Neural progenitor cell (in vitro differentiated cells): Measurements from ENCODE around the gene LBP. TPM values are rescaled to one million over a fixed set of nuclear protein-coding genes. Genes with fewer than 3 reads are reported as not detected.
"Not testable (repeated sequence)": the region's sequence is repeated elsewhere in the genome, so short reads cannot be mapped to it uniquely, and the experiment has no call there.

Source experiments
- DNase-seq: peaks from one replicate; pipeline ENCODE4 v3.0.0-alpha.2; 2016; ENCODE audit warnings: low spot score
- H2AFZ ChIP-seq: fragments of 200-600 bp; sonication (generic); replicated peaks from 2 replicates; pipeline ENCODE4 v1.6.1; 2016; ENCODE audit warnings: antibody characterized with exemption
- H3F3A ChIP-seq: fragments of 200-600 bp; sonication (generic); 2 replicates; pipeline ENCODE4 v1.6.1; 2016; ENCODE audit warnings: antibody characterized with exemption, low read depth
- H3K27ac ChIP-seq: fragments of 200-600 bp; sonication (generic); 2 replicates; pipeline ENCODE4 v1.5.1; 2016; ENCODE audit warnings: mild to moderate bottlenecking
- H3K27me3 ChIP-seq: fragments of 200-600 bp; sonication (generic); 2 replicates; pipeline ENCODE4 v1.6.1; 2016; ENCODE audit warnings: mild to moderate bottlenecking, moderate library complexity
- H3K36me3 ChIP-seq: fragments of 200-600 bp; sonication (generic); 2 replicates; pipeline ENCODE4 v1.5.1; 2016
- H3K4me1 ChIP-seq: fragments of 200-600 bp; sonication (generic); 2 replicates; pipeline ENCODE4 v1.6.1; 2016; ENCODE audit warnings: mixed run types
- H3K4me2 ChIP-seq: fragments of 200-600 bp; sonication (generic); 2 replicates; pipeline ENCODE4 v1.6.1; 2016
- H3K4me3 ChIP-seq: fragments of 200-600 bp; sonication (generic); 2 replicates; pipeline ENCODE4 v1.5.1; 2016
- H3K79me2 ChIP-seq: fragments of 200-600 bp; sonication (generic); 2 replicates; pipeline ENCODE4 v1.6.1; 2016; ENCODE audit warnings: low read depth
- H3K9ac ChIP-seq: fragments of 200-600 bp; sonication (generic); 2 replicates; pipeline ENCODE4 v1.6.1; 2016
- H3K9me3 ChIP-seq: fragments of 200-600 bp; sonication (generic); 2 replicates; pipeline ENCODE4 v1.5.1; 2016; ENCODE audit warnings: low read depth
- H4K20me1 ChIP-seq: fragments of 200-600 bp; sonication (generic); 2 replicates; pipeline ENCODE4 v1.6.1; 2016; ENCODE audit warnings: low read depth
- H3K27ac Mint-ChIP-seq: 3 replicates; pipeline ENCODE4 v1.8.0; 2021; ENCODE audit warnings: mixed read lengths
- H3K27me3 Mint-ChIP-seq: 2 replicates; pipeline ENCODE4 v1.8.0; 2022; ENCODE audit warnings: low read depth, mild to moderate bottlenecking, inconsistent platforms, moderate library complexity, mixed read lengths; ENCODE audit not compliant: insufficient read depth
- H3K36me3 Mint-ChIP-seq: 3 replicates; pipeline ENCODE4 v1.8.0; 2021; ENCODE audit warnings: mixed read lengths
- H3K4me1 Mint-ChIP-seq: 3 replicates; pipeline ENCODE4 v1.8.0; 2021; ENCODE audit warnings: mixed read lengths
- H3K4me3 Mint-ChIP-seq: 3 replicates; pipeline ENCODE4 v1.8.0; 2021; ENCODE audit warnings: mild to moderate bottlenecking, moderate library complexity, mixed read lengths
- H3K9me3 Mint-ChIP-seq: 3 replicates; pipeline ENCODE4 v1.8.0; 2020; ENCODE audit warnings: mixed read lengths
- EZH2 ChIP-seq: fragments of 200-600 bp; sonication (generic); IDR thresholded peaks from 2 replicates; pipeline ENCODE4 v1.6.1; 2017; ENCODE audit warnings: antibody characterized with exemption, mild to moderate bottlenecking, moderate library complexity
- EZH2phosphoT487 ChIP-seq: fragments of 200-600 bp; sonication (generic); IDR thresholded peaks from 2 replicates; pipeline ENCODE4 v1.6.1; 2017; ENCODE audit warnings: antibody characterized with exemption
- total RNA-seq: library from RNA; depleted of rRNA; stranded (reverse); fragments of >200 nt; gene quantifications from 2 replicates; pipeline ENCODE4 v1.2.3, GENCODE V29; 2015; ENCODE audit warnings: low replicate concordance
- TF ChIP-seq, protein P1 (sequence below): fragments of 200-600 bp; sonication (generic); IDR thresholded peaks from 2 replicates; pipeline ENCODE4 v1.5.1; 2017; ENCODE audit warnings: antibody characterized with exemption, mild to moderate bottlenecking

The LBP gene
- total RNA-seq, 1 donor from 2014 or later = not detected

DNA sequence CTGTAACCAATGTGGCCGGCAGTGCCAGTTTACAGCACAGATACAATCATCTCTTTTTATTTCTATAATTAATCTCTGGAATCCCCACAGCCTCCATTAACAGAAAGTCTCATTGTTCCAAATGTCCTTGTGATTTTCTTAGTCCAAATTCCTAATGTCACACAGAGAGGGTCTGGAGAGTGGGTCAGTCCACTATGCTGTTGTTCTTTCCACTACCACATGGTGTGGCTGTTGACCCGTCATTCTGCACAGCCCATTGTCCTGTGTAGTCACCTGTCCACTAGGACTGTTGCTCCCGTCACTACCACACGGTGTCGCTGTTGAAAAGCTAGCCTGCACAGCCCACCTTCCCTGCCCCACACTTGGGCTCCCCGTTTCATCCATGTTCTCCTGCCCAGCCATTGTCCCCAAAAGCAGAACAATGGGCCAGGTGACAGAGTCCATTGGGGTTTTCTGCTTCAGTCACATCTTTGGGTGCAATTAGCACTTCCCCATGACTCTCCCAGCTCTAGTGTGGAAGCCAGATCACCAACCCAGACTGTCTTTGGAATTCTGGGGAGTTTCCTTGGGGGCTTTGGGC lies 8.6 kb upstream of the LBP start:
- no peak overlapping the region for H3K9ac ChIP-seq
- H2AFZ ChIP-seq = no peak overlapping the region
- no peaks in the 10 kb centered on the region for H3K27me3 ChIP-seq
- no peak for TF ChIP-seq EZH2phosphoT487
- no peak for TF ChIP-seq EZH2
- TF ChIP-seq, protein P1, sequence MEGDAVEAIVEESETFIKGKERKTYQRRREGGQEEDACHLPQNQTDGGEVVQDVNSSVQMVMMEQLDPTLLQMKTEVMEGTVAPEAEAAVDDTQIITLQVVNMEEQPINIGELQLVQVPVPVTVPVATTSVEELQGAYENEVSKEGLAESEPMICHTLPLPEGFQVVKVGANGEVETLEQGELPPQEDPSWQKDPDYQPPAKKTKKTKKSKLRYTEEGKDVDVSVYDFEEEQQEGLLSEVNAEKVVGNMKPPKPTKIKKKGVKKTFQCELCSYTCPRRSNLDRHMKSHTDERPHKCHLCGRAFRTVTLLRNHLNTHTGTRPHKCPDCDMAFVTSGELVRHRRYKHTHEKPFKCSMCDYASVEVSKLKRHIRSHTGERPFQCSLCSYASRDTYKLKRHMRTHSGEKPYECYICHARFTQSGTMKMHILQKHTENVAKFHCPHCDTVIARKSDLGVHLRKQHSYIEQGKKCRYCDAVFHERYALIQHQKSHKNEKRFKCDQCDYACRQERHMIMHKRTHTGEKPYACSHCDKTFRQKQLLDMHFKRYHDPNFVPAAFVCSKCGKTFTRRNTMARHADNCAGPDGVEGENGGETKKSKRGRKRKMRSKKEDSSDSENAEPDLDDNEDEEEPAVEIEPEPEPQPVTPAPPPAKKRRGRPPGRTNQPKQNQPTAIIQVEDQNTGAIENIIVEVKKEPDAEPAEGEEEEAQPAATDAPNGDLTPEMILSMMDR = peak; percentile 96
- H3K36me3 ChIP-seq = no peaks in the 10 kb centered on the region
- H3K27me3 Mint-ChIP-seq = peaks cover 7% of the 10 kb centered on the region
- H3K36me3 Mint-ChIP-seq = no peaks in the 10 kb centered on the region
- H3K9me3 ChIP-seq = no peaks in the 10 kb centered on the region
- H3K4me3 ChIP-seq = no peak overlapping the region
- no peak overlapping the region for H3K27ac ChIP-seq
- no peak overlapping the region for H3K4me3 Mint-ChIP-seq
- no peak overlapping the region for H3K4me2 ChIP-seq
- peak; percentile 89 for DNase-seq
- peaks cover 28% of the 10 kb centered on the region for H3F3A ChIP-seq
- H4K20me1 ChIP-seq = no peaks in the 10 kb centered on the region
- no peak overlapping the region for H3K27ac Mint-ChIP-seq
- peaks cover 6% of the 10 kb centered on the region for H3K9me3 Mint-ChIP-seq
- no peaks in the 10 kb centered on the region for H3K79me2 ChIP-seq
- peaks cover 14% of the 10 kb centered on the region for H3K4me1 Mint-ChIP-seq
- H3K4me1 ChIP-seq = peaks cover 24% of the 10 kb centered on the region

DNA sequence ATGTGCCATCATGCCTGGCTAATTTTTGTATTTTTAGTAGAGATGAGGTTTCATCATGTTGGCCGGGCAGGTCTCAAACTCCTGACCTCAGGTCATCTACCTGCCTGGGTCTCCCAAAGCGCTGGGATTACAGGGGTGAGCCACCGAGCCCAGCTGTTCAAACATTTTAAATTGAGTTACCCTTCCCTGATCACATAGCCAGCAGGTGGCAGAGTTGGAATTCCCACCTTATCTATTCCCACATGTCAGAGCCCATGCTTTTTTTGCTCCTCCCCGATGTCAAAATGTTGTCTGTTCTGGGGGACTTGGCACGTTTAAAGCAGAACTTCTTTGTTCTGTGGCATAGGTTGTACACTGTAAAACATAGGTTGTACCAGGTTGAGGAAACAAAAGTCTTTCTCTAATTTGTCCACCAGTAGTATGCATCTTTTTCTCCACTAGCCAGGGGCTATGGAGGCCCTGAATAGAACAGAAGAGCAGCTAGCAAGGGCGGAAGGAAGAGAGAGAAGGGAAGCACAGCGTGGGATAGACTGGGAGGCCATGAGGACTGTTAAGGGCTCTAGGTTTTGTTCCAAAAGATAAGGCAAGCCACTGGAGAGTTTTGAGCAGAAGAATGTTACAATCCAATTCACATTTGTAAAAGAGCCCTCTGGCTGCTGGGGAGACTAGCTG lies 7.3 kb upstream of the LBP start:
- Histone ChIP-seq H3K4me1 (peaks cover 31% of the 10 kb centered on the region), H3K4me3 (no peak overlapping the region), H3K36me3 (no peaks in the 10 kb centered on the region), H3K9ac (no peak overlapping the region), H3K4me2 (no peak overlapping the region), H4K20me1 (no peaks in the 10 kb centered on the region), H3K27me3 (no peaks in the 10 kb centered on the region), H3K9me3 (no peaks in the 10 kb centered on the region), H3K27ac (no peak overlapping the region), H3K79me2 (no peaks in the 10 kb centered on the region), H2AFZ (peak overlapping the region; percentile 82), H3F3A (peaks cover 40% of the 10 kb centered on the region)
- DNase-seq = peak; percentile 57
- Mint-ChIP-seq H3K36me3 (no peaks in the 10 kb centered on the region), H3K4me3 (no peak overlapping the region), H3K4me1 (peaks cover 24% of the 10 kb centered on the region), H3K27me3 (peaks cover 7% of the 10 kb centered on the region), H3K9me3 (peaks cover 6% of the 10 kb centered on the region), H3K27ac (no peak overlapping the region)
- TF ChIP-seq, protein P1 = peak; percentile 52
- TF ChIP-seq EZH2phosphoT487 = no peak

DNA sequence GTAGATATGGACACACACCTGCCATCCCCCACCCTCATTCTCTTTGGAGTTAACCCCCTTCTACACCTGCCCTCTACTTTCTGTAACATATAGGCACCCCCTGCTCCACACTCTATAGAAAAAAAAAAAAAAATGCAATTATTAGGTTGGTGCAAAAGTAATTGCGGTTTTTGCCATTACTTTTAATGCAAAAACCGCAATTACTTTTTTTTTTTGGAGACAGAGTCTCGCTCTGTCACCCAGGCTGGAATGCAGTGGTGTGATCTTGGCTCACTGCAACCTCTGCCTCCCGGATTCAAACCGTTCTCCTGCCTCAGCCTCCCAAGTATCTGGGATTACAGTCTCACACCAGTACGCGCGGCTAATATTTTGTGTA lies 6.8 kb upstream of the LBP start:
- not testable (repeated sequence) for H3K27me3 Mint-ChIP-seq, H2AFZ ChIP-seq, H3K9me3 Mint-ChIP-seq, DNase-seq, H3K79me2 ChIP-seq, H4K20me1 ChIP-seq, H3K36me3 Mint-ChIP-seq, H3K4me3 Mint-ChIP-seq, H3K27ac ChIP-seq, H3K9ac ChIP-seq, H3K27me3 ChIP-seq, H3K4me2 ChIP-seq, H3K4me3 ChIP-seq, H3K9me3 ChIP-seq, H3K36me3 ChIP-seq, H3K27ac Mint-ChIP-seq
- peaks cover 24% of the 10 kb centered on the region for H3K4me1 Mint-ChIP-seq
- Histone ChIP-seq H3F3A (peaks cover 40% of the 10 kb centered on the region), H3K4me1 (peaks cover 31% of the 10 kb centered on the region)

DNA sequence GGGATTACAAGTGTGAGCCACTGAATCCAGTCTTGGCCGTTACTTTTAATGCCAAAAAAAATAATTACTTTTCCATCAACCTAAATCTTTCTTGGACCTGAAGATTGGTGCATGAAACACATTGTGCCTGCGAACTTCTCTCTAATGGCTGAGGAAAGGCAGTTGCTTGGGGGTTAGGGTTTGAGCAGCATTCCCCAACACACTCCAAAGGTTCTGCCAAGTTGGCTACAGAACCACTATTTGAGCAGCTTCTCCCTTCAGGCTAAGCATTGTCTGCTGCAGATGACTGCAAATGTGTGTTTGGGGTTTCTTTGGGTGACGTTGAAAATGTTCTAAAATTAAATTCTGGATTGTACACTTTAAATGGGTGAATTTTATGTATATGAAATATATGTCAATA lies 6.3 kb upstream of the LBP start:
- H3K27me3 Mint-ChIP-seq = peaks cover 7% of the 10 kb centered on the region
- H3K4me3 ChIP-seq = no peak overlapping the region
- H3K4me2 ChIP-seq = no peak overlapping the region
- H3K9me3 Mint-ChIP-seq = peaks cover 6% of the 10 kb centered on the region
- H3K4me1 ChIP-seq = peaks cover 31% of the 10 kb centered on the region
- no peaks in the 10 kb centered on the region for H3K27me3 ChIP-seq
- no peaks in the 10 kb centered on the region for H3K36me3 ChIP-seq
- H3F3A ChIP-seq = peaks cover 40% of the 10 kb centered on the region
- H3K79me2 ChIP-seq = no peaks in the 10 kb centered on the region
- H2AFZ ChIP-seq = no peak overlapping the region
- no peak overlapping the region for H3K27ac ChIP-seq
- no peak for DNase-seq
- peaks cover 24% of the 10 kb centered on the region for H3K4me1 Mint-ChIP-seq
- no peaks in the 10 kb centered on the region for H3K36me3 Mint-ChIP-seq
- TF ChIP-seq, protein P1 = no peak
- TF ChIP-seq EZH2 = no peak
- TF ChIP-seq EZH2phosphoT487 = no peak
- no peak overlapping the region for H3K9ac ChIP-seq
- no peaks in the 10 kb centered on the region for H3K9me3 ChIP-seq
- no peaks in the 10 kb centered on the region for H4K20me1 ChIP-seq
- no peak overlapping the region for H3K27ac Mint-ChIP-seq
- no peak overlapping the region for H3K4me3 Mint-ChIP-seq
